Adrenal gland (tissue), 5 donors: ENCODE data around the gene LHX5.

Experiments
- CTCF ChIP-seq, 6 experiments: fragments of 450-650 bp in 4 of 6; fragments of 200-600 bp in 2 of 6; sonication (generic) in 1 of 6; IDR thresholded peaks; 1 replicate in 5 of 6; 2 replicates in 1 of 6; pipeline versions ENCODE4 v1.5.1 to v1.8.0; 2016 to 2021; ENCODE audit warnings: antibody characterized with exemption in 6 of 6, mild to moderate bottlenecking in 2 of 6, moderate library complexity in 1 of 6
- POLR2A ChIP-seq, 2 donors: fragments of 450-650 bp; IDR thresholded peaks; one replicate each; pipeline ENCODE4 v1.6.1; 2017; ENCODE audit warnings: antibody characterized with exemption in 2 of 2, mild to moderate bottlenecking in 2 of 2, moderate library complexity in 1 of 2
- donor health status: DM: no; HTN: no; CAD: no.

GRCh38 chr12:113462998-113463745, 8.5 kb downstream of the LHX5 start:
- TF ChIP-seq POLR2A (IDR thresholded peaks at IDR 0.05) (no peak), CTCF (IDR thresholded peaks at IDR 0.05) (no peak)
